LNCaP clone FGC (cell line): ENCODE data around the gene NDUFA5.
"Not testable (repeated sequence)": the region's sequence is repeated elsewhere in the genome, so short reads cannot be mapped to it uniquely, and the experiment has no call there.

Experiments used
- DNase-seq: peaks from one replicate; pipeline ENCODE4 v3.0.0-alpha.2; 2011; ENCODE audit warnings: low read depth
- H3K4me3 ChIP-seq: 2 replicates; pipeline ENCODE4 v1.5.1; 2011; ENCODE audit warnings: mild to moderate bottlenecking, low read depth, low read length, control low read depth
- TF ChIP-seq, protein P1 (sequence below): IDR thresholded peaks from 2 replicates; pipeline ENCODE4 v1.5.1; 2012; ENCODE audit warnings: mild to moderate bottlenecking; ENCODE audit not compliant: control insufficient read depth, insufficient read depth; ENCODE audit errors: extremely low read depth

Gene NDUFA5

GRCh38 chr7:123562121-123562520, 4.5 kb upstream of the NDUFA5 start:
- H3K4me3 ChIP-seq: no peak overlapping the region
- TF ChIP-seq, protein P1, sequence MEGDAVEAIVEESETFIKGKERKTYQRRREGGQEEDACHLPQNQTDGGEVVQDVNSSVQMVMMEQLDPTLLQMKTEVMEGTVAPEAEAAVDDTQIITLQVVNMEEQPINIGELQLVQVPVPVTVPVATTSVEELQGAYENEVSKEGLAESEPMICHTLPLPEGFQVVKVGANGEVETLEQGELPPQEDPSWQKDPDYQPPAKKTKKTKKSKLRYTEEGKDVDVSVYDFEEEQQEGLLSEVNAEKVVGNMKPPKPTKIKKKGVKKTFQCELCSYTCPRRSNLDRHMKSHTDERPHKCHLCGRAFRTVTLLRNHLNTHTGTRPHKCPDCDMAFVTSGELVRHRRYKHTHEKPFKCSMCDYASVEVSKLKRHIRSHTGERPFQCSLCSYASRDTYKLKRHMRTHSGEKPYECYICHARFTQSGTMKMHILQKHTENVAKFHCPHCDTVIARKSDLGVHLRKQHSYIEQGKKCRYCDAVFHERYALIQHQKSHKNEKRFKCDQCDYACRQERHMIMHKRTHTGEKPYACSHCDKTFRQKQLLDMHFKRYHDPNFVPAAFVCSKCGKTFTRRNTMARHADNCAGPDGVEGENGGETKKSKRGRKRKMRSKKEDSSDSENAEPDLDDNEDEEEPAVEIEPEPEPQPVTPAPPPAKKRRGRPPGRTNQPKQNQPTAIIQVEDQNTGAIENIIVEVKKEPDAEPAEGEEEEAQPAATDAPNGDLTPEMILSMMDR: no peak
- DNase-seq: no peak

DNA sequence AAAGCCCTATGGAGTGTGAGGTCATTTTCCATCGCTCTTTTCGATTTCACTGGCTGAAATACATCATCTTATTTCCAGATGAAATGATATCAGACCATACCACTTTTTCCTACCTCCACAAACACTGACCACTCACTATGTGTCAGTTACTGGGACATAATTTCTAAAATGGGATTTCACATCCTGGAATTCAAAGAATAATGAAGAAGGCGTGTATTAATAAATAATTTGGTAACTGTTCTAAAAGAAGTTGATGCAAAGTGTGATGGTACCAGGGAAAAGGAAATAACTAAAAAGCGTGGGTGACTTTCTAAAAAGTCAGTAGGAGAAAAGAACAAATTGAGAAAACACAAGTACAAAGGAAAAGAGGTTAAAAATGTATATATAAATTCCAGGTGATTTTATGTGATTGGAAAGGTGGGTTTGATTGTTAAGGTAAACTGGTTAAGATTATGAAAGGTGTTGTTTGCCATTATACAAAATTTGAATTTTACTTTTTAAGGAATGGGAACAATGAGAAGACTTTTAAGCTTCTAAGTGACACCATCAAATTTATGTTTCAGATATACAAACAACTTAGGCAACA, 764 bp upstream of the NDUFA5 start:
- H3K4me3 ChIP-seq: peak overlapping the region; percentile 93
- TF ChIP-seq, protein P1: no peak
- no peak for DNase-seq

- TF ChIP-seq, protein P1: no peak
- peak overlapping the region; percentile 93 for H3K4me3 ChIP-seq
- no peak for DNase-seq
These were observed 611 bp downstream of the NDUFA5 start for GRCh38 chr7:123557016-123557397.

DNA sequence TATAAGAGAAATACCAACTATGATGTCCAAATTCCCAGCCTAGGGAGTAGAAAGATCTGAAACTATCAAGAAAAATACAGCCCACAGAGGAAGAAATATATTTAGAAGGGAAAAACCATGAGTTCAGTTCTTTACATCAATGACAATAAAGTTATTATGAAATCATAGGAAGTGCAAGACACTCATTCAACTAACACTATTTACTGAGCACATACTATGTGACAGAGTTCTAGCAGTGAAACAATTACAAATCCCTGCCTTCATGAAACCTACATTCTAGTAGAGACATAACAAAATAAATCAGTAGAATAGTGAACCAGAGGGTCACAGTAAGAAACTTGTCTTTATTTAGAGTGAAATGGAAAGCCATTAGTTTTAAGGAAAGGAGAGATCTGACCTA, 2.1 kb downstream of the NDUFA5 start:
- DNase-seq: no peak
- no peak overlapping the region for H3K4me3 ChIP-seq
- TF ChIP-seq, protein P1: no peak

GRCh38 chr7:123553159-123553558, 4.5 kb downstream of the NDUFA5 start:
- TF ChIP-seq, protein P1: no peak
- DNase-seq: no peak
- no peak overlapping the region for H3K4me3 ChIP-seq

- DNase-seq: no peak
- no peak overlapping the region for H3K4me3 ChIP-seq
- TF ChIP-seq, protein P1: no peak
These were observed 5.0 kb downstream of the NDUFA5 start for GRCh38 chr7:123552641-123553040.

GRCh38 chr7:123552134-123552533, 5.5 kb downstream of the NDUFA5 start:
- DNase-seq, H3K4me3 ChIP-seq: not testable (repeated sequence)
